Keratinocyte (primary cell): ENCODE data around the gene KANSL1. TPM values are rescaled to one million over a fixed set of nuclear protein-coding genes. Genes with fewer than 3 reads are reported as not detected.

ENCODE experiments used
- DNase-seq: peaks from one replicate; pipeline ENCODE4 v3.0.0-alpha.2; 2011; ENCODE audit warnings: low read depth, missing footprints, low spot score
- FAIRE-seq: peaks from 2 replicates; lab custom pipeline; 2011; peaks lifted over from hg19 to GRCh38; lab: Jason Lieb, UNC
- H2AFZ ChIP-seq: 2 replicates; pipeline ENCODE4 v1.6.0; 2012; ENCODE audit warnings: low read length, control low read depth, inconsistent platforms; ENCODE audit not compliant: control insufficient read depth
- H3K27ac ChIP-seq: 2 replicates; pipeline ENCODE4 v1.5.1; 2011; ENCODE audit warnings: low read length; ENCODE audit not compliant: control insufficient read depth, insufficient read depth
- H3K27me3 ChIP-seq: 3 replicates; pipeline ENCODE4 v1.6.0; 2011; ENCODE audit warnings: low read length; ENCODE audit not compliant: control insufficient read depth, insufficient read depth; ENCODE audit errors: extremely low read depth
- H3K36me3 ChIP-seq, 2 experiments: 2 replicates in 1 of 2; 3 replicates in 1 of 2; pipeline ENCODE4 v1.5.1; 2011; ENCODE audit warnings: low read length in 2 of 2, mild to moderate bottlenecking in 1 of 2; ENCODE audit not compliant: control insufficient read depth in 2 of 2, insufficient read depth in 2 of 2; ENCODE audit errors: extremely low read depth in 1 of 2
- H3K4me1 ChIP-seq: 3 replicates; pipeline ENCODE4 v1.5.1; 2011; ENCODE audit warnings: low read length; ENCODE audit not compliant: control insufficient read depth, insufficient read depth; ENCODE audit errors: extremely low read depth
- H3K4me2 ChIP-seq: 3 replicates; pipeline ENCODE4 v1.6.0; 2011; ENCODE audit warnings: low read depth, low read length; ENCODE audit not compliant: control insufficient read depth, insufficient read depth; ENCODE audit errors: extremely low read depth
- H3K4me3 ChIP-seq, 3 experiments: fragments of 200-600 bp in 1 of 3; sonication (generic) in 1 of 3; 2 replicates in 2 of 3; 3 replicates in 1 of 3; pipeline ENCODE4 v1.5.1; 2011 to 2016; ENCODE audit warnings: low read length in 3 of 3, mild to moderate bottlenecking in 3 of 3, control low read depth in 2 of 3, inconsistent platforms in 1 of 3, low read depth in 1 of 3, mixed read lengths in 1 of 3, mixed run types in 1 of 3, moderate library complexity in 1 of 3; ENCODE audit not compliant: control insufficient read depth in 2 of 3, insufficient read depth in 2 of 3; ENCODE audit errors: extremely low read depth in 1 of 3
- H3K79me2 ChIP-seq: 2 replicates; pipeline ENCODE4 v1.6.0; 2012; ENCODE audit warnings: low read length; ENCODE audit not compliant: control insufficient read depth, insufficient read depth
- H3K9ac ChIP-seq: 3 replicates; pipeline ENCODE4 v1.6.0; 2011; ENCODE audit warnings: low read length; ENCODE audit not compliant: control insufficient read depth, insufficient read depth; ENCODE audit errors: extremely low read depth
- H3K9me1 ChIP-seq: 3 replicates; pipeline ENCODE4 v1.6.0; 2011; ENCODE audit warnings: low read length; ENCODE audit not compliant: control insufficient read depth, insufficient read depth; ENCODE audit errors: extremely low read depth
- H3K9me3 ChIP-seq: 2 replicates; pipeline ENCODE4 v1.5.1; 2012; ENCODE audit warnings: low read depth, low read length; ENCODE audit not compliant: control insufficient read depth
- H4K20me1 ChIP-seq: 3 replicates; pipeline ENCODE4 v1.6.0; 2011; ENCODE audit warnings: low read length; ENCODE audit not compliant: control insufficient read depth, insufficient read depth; ENCODE audit errors: extremely low read depth
- CTCF ChIP-seq, 3 experiments: IDR thresholded peaks in 1 of 3; conservative IDR thresholded peaks in 1 of 3; optimal IDR thresholded peaks in 1 of 3; 2 replicates in 2 of 3; 3 replicates in 1 of 3; pipeline versions ENCODE3 to v1.5.1; 2011; ENCODE audit warnings: low read length in 3 of 3, mild to moderate bottlenecking in 3 of 3, moderate library complexity in 2 of 3, control low read depth in 1 of 3, inconsistent platforms in 1 of 3; ENCODE audit not compliant: insufficient read depth in 2 of 3; ENCODE audit errors: extremely low read depth in 1 of 3
- EZH2 ChIP-seq: IDR thresholded peaks from one replicate; pipeline ENCODE4 v1.6.1; 2012; ENCODE audit warnings: inconsistent platforms, mild to moderate bottlenecking, low read length, moderate library complexity
- dilution Hi-C: fragments of 300-500 bp; cut with MboI; formaldehyde crosslinking; loops from one replicate; pipeline ENCODE4 v1.7.0; 2020; ENCODE audit warnings: low sequenced_read_pairs; ENCODE audit not compliant: extremely low pct_ligation_motif_present
- polyA plus RNA-seq, 5 experiments: library from polyadenylated mRNA; depleted of rRNA in 3 of 5; stranded (reverse) in 3 of 5; stranded (forward) in 1 of 5; unstranded in 1 of 5; fragments of >200 nt; gene quantifications; 1 replicate in 1 of 5; 2 replicates in 3 of 5; 3 replicates in 1 of 5; pipeline versions ENCODE4 v1.2.1 to v1.2.3, GENCODE V29; 2011 to 2012; ENCODE audit warnings: missing spikeins in 2 of 5, low read depth in 1 of 5, low replicate concordance in 1 of 5

The KANSL1 gene
- polyA plus RNA-seq, 1 donor (not counting 4 experiments of a cell fraction or from before 2014, with no cell fraction given) = 17.6 TPM

GRCh38 chr17:45985447-45985846 lies 207.8 kb downstream of the KANSL1 start:
- H3K9me1 ChIP-seq = no peaks in the 10 kb centered on the region
- H4K20me1 ChIP-seq = no peaks in the 10 kb centered on the region
- H3K9me3 ChIP-seq = no peaks in the 10 kb centered on the region
- H3K79me2 ChIP-seq = no peaks in the 10 kb centered on the region
- no peaks in the 10 kb centered on the region for H3K27me3 ChIP-seq
- DNase-seq (no peak), FAIRE-seq (no peak)
- no peak overlapping the region for H2AFZ ChIP-seq
- H3K36me3 ChIP-seq = no peaks in the 10 kb centered on the region
- H3K4me3 ChIP-seq = no peak overlapping the region
- no peak overlapping the region for H3K27ac ChIP-seq
- H3K9ac ChIP-seq = no peak overlapping the region
- no peak overlapping the region for H3K4me2 ChIP-seq
- no peaks in the 10 kb centered on the region for H3K4me1 ChIP-seq
- dilution Hi-C loops = no loop called here
- TF ChIP-seq CTCF (optimal IDR thresholded peaks at IDR 0.05 in 1 of 3, IDR thresholded peaks at IDR 0.05 in 1 of 3, conservative IDR thresholded peaks at IDR 0.05 in 1 of 3; ENCODE audit: extremely low read depth in 1 of 3, insufficient read depth in 2 of 3, low read length in 3 of 3) (no peak), EZH2 (no peak)

DNA sequence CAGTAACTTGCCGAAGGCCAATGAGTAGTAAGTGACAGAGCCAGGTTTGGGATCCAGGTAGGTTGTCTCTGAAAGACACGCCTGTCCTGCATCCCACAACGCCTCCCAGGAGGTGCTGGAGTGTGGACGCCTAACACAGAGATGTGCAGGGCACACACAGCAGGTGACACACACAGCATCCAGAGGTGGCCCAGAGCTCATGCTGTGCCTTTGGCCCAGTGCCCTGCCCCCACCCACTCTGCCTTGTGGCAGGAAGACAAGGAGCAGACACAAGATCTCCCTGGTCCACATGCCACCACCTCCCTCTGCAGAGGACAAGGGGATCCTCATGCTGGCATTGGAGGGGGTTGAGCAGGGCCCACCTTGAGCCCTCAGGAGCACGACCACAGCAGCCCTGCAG lies 208.9 kb downstream of the KANSL1 start:
- Histone ChIP-seq H3K9me1 (no peaks in the 10 kb centered on the region), H3K4me2 (no peak overlapping the region), H2AFZ (no peak overlapping the region), H3K9me3 (no peaks in the 10 kb centered on the region), H3K4me3 (no peak overlapping the region), H3K4me1 (no peaks in the 10 kb centered on the region), H3K27me3 (no peaks in the 10 kb centered on the region), H3K27ac (no peak overlapping the region), H4K20me1 (no peaks in the 10 kb centered on the region), H3K36me3 (no peaks in the 10 kb centered on the region), H3K9ac (no peak overlapping the region), H3K79me2 (no peaks in the 10 kb centered on the region)
- TF ChIP-seq CTCF (optimal IDR thresholded peaks at IDR 0.05 in 1 of 3, IDR thresholded peaks at IDR 0.05 in 1 of 3, conservative IDR thresholded peaks at IDR 0.05 in 1 of 3; ENCODE audit: extremely low read depth in 1 of 3, insufficient read depth in 2 of 3, low read length in 3 of 3) = no peak
- TF ChIP-seq EZH2 = no peak
- dilution Hi-C loops = no loop called here
- DNase-seq = no peak
- no peak for FAIRE-seq
